CD4-positive, alpha-beta T cell treated with Interleukin-6 at 100 ng/mL for 8 hours (primary cell): ENCODE results near the gene HDAC11.

Experiments
- DNase-seq: peaks from one replicate; pipeline ENCODE4 v3.0.0-alpha.2; 2020; ENCODE audit warnings: mixed read lengths, low spot score

The HDAC11 gene

DNA sequence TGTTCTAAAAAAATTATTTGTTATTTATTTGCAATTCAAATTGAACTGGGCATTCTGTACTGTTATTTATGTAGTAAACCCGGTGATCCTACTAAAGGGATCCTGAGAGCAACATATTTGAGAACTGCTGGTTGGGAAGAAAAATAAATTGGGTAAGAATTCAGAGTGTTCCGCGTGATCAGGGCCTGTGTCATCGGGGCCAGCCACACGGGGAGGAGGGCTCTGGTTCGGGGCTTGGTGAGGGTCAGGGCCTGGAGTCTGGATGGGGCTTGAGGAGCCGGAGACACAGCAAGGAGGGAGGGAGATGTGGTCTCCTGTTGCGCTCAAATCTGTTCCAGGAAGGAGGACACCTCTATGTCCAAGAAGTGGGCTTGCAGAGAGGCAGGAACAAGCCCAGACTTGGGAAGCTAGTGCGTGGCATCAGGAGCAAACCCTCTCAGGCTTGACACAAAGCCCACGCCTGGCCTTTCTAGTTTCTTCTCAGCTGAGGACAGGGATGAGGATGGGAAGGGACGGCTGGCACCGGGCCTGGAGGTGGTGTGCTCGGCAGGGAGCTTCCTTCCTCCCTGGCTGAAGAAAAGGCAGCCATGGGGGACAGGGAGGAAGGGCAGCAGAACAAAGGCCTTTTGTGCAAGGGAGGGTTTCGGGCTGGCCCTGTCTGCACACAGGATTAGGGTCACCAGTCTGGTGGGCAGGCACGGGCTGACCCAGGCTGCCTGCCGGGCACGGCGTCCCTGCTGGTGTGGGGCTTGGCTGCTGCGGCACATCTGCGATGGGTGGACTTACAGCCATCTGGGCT lies 45.9 kb downstream of the HDAC11 start:
- no peak for DNase-seq

DNA sequence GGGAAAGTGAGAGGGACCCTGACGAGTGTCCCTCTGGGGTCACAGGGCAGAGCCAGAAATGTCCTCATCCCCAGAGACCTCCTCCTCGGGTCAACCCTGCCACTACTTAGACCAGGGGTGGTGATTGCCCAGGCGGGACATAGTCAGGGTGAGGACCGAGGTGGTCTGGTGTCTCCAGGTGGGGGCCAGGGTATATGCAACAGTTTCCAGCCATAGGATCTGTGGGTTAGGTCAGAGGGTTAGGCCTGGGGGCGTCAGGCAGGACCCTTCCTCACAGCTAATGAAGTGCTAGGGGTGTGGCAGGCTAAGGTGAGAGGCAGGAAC lies 46.5 kb downstream of the HDAC11 start:
- DNase-seq: no peak

DNA sequence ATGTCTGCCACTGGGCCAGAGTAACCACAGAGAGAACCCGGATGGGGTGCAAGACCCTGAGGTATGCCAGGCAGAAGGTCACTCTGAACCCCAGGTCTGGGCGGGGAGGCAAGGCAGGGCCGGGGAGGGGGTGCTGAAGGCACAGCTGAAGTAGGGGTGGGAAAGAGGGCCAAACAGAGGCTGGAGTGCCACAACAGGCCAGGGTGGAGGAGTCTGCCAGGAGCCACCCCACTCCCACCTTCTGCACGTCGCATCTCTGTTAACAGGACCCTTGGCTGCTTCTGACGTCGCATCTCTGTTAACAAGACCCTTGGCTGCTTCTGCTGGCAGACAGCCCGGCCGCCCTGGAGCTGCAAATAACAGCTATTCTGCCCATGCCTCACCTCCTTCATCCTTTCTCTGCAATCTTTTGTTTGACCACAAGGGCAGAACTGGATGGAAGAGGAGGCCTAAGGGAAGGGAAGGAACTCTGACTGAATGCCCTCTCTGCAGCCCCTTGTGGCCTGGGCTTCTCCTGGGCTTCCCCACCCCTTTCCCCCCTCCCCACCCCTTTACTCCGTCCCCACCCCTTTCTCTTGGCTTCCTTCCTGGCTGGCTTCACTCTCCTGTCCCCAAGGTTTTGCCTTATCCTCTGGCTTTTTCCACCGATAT lies 48.2 kb downstream of the HDAC11 start:
- DNase-seq: no peak

DNA sequence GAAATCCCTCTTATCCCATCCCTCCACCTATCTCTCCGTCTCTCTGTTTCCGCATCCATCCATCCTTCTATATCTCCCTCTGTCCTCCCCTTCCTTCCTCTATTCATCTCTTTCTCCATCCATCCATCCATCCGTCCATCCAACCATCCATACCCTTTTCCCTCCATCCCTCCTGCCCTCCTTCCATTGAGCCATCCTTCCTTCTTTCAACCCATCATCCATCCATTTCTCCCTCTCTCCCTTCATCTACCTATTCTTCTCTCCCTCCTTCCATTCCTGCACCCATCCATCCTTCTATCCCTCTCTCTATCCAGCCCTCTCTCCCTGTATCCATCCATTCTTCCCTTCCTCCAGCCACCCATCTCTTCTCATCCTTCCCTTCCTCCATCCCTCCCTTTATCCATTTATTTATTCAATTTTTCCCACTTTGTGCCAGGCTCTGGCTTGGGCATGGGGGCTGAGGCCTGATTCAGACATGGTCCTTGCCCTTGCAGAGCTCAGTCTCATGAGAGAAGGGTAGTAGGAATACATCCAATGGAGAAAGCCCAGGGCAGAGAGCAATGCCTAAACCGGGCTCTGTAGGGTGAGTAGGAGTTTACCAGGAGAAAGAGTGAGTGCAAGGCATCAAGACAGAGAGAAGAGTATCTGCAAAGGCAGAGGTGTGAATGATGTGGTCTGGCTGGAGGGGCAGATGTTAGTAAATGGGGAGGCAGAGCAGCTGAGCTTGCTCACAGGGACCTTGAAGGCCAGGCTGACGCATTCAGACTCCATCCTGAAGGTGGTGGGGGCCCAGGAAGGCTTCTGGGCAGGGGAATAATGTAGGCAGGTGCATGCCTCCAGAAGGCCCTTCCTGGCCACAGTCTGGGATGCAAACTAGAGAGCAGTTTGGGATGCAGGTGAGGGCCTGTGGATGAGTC lies 49.3 kb downstream of the HDAC11 start:
- DNase-seq: no peak

DNA sequence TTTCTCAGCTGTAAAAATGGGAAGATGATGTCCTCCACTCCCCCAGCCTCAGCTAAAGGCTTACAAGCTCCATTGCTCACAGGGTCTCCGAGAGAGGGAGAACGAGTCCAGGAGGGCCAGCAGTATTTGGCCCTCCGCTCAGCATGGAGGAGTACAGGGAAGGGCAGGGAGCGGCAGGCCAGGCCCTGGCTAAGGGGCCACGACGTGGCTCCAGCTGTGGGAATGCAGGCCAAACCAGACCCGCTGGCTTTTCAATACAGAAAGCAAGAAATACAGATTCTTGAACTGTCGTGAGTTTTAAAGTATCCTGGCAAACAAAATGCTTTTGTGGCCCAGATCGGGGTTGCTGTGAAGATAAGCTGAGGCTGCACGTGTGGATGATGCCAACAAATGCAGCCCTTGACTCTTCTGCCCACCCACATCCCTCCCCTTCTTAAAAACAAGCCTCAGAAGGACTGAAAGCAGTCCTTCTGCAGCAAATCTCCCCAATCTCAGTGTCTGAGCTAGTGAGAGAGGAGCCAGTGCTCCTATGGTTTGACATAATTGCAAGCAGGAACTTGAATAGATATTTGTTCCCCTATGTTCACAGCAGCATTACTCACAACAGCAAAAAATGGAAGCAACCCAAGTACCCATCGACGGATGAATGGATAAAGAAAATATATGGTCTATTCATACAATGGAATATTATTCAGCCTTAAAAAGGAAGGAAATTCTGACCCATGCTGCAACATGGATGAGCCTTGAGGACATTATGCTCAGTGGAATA lies 50.3 kb downstream of the HDAC11 start:
- no peak for DNase-seq

DNA sequence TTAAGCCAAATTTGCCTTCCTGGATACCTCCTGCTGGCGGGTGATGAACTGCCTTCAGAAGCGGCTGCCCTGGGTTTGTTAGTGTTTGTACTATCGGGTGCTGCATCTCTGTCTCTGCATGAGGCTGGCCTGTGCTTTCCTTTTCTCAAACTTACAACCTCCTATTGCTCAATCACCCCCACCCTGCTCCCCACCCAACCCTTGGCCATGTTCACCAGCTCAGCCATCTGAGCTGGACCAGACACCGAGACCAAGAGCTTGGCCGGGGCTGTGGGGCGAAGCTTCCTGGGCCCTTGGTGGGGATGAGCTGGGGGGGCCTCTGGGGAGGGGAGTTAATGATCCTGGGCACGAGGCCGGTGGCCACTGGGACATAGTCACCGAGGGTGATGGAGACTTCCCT lies 52.0 kb downstream of the HDAC11 start:
- DNase-seq: no peak

DNA sequence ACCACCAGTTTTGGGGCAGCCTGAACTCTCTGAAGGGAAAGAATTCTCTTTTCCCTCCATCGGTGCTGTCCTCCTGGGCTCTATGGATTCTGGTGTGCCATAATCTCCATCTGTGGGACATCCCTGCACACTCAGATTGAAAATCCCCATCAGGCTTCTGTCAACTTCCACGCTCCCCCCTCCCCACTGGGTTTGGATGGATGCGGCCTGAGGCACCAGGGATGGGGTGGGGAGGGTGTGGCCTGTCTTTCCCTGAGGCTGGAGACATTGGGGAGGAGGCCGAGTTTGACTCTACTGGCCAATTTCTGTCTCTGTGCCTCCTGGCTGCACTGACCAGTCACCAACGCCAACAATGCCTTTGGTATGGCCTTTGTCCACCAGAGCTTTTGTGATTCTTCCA lies 52.5 kb downstream of the HDAC11 start:
- no peak for DNase-seq

DNA sequence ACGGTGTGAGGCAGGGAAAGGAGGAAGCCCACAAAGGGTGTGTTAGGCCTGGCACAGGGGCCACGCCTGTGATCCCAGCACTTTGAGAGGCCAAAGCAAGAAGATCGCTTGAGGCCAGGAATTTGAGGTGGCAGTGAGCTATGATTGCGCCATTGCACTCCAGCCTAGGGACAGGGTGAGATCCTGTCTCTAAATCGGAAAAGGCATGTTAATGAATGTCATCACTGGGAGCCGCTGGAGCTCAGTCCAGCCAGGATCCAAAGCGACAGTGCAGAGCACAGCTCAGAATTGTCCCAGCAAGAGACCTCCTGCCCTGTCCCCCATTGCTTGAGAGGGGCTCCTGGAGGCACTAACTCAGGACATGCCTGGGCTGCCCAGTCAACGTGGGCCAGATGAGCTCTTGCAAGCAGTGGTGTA lies 53.8 kb downstream of the HDAC11 start:
- DNase-seq: no peak

DNA sequence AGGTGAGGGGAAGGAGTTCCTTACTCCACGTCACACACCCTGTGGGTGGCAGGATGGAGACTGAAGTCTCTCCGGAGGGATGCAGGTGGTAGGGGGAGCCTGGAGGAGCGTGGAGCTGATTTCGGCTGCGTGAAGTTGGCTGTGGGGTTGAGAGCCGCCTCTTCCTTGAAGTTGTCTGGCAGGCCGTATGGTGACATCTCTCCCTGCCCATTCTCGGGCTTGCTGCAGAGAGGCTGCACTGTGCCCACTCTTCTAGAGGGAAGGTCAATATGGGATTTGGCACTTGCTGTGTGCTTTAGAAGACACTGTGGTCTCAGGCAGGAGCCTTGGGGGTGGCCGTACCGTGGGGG lies 55.4 kb downstream of the HDAC11 start:
- DNase-seq: no peak

DNA sequence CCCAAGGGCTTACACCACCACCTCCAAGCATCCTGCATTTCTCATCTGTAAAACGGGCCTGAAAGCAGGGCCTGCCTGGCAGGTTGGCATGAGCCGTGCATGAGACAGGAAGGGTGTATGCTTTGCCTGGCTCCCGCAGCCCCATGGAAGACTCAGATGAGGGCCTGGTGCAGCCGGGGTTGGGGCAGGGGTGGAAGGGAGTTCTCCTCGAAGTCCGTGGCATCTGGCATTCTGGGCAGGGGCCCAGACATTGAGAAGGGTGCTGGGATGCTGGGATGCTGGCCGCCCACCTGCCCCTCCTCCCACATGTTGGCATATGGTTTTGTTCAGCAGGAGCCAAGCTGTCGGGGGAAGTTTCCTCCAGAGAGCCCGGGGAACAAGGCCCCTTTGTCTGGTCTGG lies 55.8 kb downstream of the HDAC11 start:
- no peak for DNase-seq

DNA sequence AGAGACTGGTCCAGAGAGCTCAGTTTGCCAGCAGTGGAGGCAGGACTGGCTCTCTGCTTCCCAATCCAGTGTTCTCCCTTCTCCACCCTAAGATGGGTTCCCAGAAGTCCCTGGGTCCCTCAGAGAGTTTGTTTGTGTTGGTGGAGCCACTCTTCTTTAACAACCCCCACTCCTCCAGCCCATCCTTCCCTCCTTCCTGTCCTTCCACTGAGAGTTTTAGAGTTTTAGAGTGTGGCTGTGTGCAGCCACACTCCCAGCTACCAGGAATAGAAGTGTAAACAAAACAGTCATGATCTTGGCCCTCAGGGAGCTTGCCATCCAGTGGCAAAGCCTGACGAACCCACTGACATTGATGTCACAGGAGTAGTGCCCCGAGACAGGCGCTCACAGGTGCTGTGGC lies 56.3 kb downstream of the HDAC11 start:
- DNase-seq: no peak

DNA sequence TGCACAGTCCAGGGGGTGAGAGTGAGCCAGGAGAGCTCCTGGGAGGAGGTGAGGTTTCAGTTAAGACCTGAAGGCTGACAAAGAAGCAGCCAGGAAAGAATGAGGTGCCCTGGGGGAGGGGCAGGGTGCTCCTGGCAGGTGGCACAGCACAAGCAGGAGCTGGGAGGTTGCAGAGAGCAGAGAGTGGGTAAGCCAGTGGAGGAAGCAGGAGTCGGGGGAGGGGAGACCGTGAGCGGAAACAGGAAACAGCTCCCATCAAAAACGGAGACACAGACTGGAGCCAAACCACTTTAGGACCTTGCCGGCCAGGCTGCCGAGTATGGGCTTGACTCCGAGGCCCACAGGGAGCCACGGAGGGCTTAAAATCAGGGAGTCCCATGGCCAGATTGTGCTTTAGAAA lies 56.7 kb downstream of the HDAC11 start:
- DNase-seq: no peak

DNA sequence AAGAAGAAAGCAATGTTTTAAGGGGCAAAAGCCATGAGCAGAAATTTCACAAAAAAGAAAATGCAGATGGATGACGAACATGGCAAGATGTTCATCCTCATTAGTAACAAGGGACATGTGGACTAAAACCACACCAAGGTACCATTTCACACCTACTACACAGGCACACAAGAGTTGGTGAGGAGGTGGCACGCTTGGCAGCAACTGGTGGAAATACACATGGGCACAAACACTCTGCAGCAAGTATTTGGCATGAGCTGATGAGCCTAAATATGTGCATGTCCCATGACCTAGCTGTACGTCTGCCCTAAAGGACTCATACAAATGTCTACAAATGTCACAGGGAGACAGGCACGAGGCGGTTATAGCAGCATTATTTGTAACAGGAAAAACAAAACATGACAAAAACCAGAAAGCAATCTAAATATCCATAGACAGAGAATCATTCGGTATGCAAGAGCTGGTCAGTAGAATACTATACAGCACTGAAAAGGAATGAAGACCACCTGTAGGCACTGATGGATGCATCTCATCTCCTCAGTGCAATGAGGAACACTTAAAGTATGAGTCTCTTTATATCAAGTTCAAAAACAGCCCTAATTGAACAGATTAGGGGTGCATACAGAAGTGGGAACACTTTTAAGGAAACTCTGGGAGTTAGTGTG lies 57.3 kb downstream of the HDAC11 start:
- DNase-seq: no peak

DNA sequence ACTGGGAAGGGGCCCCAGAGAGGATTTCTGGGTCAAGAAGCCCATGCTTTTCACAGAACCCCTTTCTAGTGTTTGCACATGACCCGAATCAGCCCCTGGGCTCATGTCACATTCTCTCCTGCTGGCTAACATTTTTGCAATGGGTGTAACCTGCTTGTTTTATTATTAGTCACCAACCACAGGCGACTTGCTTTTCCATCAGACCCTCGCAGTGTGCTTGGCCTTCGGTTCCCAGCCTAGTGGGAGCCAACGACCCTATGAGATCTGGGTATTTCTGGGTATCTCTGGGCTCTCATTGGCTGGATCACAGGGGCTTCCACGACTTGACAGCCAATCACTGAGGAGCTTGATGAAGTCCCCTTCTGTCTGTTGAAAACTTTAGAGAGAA lies 57.8 kb downstream of the HDAC11 start:
- no peak for DNase-seq

DNA sequence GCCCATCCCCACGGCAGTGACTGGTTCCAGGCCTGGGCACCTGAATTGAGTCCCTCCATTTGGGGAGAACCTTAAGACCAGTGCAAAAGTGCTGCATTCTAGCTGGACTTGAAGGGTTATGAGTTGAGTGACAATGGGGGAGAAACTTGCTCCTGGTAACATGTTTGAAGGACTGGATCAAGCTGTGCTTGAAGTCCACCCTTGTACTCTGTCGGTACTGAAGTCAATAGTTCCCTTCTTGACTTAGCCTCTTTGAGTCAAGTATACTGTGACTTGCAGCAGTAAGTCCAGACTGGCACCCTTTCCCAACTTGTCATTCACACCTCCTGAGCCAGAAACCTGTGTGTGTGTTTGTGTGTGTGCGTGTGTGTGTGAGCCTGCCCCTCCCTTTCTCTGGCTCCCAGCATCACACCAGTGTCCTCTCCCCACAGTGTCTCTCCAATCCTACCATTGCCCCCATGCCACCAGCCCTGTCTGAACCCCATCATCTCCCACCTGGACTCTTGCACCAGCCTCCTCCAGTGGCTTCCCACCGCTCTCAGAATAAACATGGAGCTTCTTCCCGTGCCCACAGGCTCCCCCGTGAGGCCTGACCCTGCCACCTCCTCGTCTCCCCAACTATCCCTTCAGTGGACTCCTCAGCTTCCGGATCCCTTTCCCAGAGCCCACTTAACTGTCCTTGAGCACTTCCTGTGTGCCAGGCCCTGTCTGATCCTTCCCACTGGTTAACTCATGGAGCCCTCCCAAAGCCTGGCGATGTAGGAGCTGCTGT lies 58.6 kb downstream of the HDAC11 start:
- DNase-seq: no peak

DNA sequence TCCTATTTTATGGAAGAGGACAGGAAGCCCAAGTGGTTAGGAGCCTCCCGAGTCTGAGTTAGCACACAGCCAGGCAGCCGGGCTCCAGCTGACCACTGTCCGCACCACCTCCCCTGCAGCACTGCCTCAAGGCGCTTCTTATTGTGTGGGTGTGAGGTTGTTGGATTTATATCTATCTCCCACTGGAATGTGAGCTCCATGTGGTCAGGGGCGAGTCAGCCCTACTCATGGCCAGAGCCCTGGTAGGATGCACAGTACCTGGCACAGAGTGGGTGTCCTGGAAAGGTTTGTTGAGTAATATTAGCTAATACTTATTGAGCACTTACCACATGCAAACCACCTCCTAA lies 59.2 kb downstream of the HDAC11 start:
- no peak for DNase-seq

DNA sequence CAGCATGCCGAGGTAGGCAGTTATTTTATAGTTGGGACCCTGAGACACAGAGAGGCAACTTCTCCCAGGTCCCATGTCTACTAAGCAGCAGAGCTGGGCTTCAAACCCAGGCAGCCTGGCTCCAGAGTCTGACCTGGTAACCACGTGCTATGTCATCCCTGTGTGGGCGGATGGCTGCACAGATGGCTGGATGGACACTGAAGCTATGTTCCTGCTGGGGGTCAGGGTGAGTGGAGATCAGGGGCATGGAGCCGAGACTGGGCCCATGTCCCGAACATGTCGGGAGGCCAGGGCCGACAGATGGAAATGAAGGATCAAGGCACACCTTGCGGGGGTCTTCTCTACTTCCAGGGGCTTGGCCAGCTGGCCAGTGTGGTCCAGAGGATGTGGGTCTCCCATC lies 59.6 kb downstream of the HDAC11 start:
- DNase-seq: no peak

DNA sequence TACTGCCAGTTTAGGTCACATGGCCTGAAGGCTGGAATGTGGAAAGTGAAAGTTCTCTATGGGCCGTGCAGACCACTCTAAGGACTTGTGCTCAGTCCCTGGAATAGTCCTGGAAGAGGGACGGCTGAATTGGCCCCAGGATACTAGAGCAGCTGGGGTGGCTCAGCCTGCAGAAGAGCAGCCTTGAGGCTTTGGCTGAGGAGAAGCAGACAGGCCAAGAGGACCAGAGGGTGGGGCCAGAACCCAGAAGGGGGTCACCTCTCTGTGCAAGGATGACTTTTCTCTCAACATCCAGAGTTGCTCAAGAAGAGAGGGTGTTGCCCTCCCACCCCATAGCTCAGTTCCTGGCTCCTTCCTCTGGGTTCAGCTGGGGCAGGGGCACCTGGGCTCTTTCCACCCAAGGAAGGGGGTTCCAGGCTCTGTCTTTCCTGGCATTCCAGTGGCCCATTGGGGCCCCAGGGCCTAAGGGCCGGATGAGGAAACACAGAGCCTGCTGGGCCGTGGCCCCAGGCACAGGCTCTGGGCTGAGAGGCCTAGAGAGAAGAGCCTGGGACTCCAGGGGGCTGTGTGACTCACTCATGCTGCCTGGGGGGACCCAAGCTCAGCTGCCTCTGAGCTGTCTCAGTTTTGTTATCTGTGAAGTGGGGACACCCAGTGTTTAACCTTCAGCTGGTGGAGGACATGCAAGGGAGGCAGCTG lies 60.3 kb downstream of the HDAC11 start:
- no peak for DNase-seq

DNA sequence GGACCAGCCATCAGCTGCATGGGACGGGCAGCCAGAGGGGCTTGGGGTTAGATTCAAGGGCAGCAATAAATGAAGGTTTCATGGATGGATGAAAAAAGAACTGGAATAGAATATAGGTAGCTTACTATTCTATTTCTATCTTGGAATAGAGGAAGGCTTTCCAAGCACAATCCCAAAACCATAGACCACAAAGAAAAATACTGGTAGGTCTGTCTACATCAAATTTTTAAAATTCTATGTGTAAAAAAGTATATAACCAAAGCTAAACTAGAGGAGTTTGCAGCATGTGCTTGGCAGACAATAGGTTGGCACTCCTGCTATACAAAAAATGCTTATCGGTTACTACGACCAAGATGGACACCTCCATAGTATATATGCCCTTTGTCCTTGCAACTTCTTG lies 61.6 kb downstream of the HDAC11 start:
- DNase-seq: no peak

DNA sequence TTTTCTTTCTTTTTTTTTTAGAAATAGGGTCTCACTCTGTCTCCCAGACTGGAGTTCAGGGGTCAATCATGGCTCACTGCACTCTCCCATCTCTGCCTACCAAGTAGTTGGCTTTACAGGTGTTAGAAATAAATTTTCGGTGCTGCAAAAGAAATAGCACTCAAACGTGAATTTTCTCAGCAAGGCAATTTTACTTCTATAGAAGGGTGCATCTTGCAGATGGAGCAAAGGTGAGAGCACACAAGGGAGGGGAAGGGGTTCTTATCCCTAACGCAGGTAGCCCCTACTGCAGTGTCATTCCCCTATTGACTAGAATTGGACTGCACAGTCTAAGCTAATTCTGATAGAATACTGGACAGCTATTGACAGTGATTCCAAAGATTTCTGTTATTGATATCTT lies 62.0 kb downstream of the HDAC11 start:
- DNase-seq: no peak

DNA sequence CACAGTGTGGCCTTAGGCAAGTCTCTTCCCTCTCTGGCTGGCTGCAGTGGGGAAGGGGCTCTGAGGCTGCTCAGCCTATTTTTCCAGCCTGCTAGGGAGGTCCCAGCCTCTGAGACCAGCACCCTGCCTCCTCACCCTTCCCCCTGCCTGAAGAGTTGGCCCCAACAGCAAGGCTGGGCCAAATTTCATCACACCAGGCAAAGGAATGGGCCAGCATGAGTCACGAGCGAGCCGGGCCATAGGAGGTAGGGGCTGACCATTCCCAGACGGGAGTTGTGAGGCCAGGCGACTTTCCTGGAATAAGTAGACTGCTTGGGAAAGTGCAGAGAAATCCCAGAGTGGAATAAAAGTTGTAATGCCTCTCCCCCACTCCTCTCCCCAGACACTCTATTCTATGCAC lies 63.1 kb downstream of the HDAC11 start:
- no peak for DNase-seq
